HG03066 (cell line): Measurements from ENCODE around the gene RNASE7.
"Not testable (repeated sequence)": the region's sequence is repeated elsewhere in the genome, so short reads cannot be mapped to it uniquely, and the experiment has no call there.

Source experiments
- ATAC-seq: cut with Tn5 transposase; IDR thresholded peaks from one replicate; pipeline ENCODE4 v1.9.1; 2021; ENCODE audit warnings: low read depth; ENCODE audit not compliant: unreplicated experiment

Gene RNASE7, protein sequence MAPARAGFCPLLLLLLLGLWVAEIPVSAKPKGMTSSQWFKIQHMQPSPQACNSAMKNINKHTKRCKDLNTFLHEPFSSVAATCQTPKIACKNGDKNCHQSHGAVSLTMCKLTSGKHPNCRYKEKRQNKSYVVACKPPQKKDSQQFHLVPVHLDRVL

DNA sequence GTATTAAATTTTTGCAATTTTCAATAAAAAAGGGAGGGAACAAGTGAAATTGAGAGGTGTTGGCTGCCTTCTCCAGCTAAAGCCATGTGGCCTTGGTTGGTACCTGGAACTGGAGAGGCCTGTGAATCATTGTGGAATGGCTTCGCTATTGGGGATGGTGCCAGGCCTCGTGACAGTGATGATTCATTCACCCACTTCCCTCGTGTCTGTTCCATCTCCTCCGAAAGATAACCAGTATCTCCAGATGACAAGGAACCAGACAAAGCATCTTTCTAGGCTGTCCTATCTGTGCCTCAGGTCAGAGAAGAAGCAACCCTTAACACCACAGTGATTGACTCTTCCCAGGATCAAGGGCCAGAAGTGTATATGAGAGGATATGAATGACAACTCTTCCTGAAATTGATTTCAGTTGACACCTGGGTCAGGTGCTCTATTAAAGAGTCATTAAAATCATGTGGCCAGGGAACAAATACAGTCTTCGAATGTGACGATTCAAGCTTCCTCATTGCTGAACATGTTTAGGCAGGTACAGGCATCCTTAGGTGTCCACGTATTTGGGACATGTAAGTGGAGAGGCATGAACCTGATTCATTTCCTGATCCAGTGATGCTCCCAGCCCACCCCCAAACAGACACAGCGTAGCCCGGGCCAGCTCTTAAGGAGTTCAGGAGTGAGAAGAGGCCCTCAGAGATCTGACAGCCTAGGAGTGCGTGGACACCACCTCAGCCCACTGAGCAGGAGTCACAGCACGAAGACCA lies at the start of gene RNASE7:
RNASE7 (plus strand) TSS at position 687 of the 758 bp plus-strand sequence. CDS start 631 bp downstream, outside the sequence.
- ATAC-seq, result no peak

DNA sequence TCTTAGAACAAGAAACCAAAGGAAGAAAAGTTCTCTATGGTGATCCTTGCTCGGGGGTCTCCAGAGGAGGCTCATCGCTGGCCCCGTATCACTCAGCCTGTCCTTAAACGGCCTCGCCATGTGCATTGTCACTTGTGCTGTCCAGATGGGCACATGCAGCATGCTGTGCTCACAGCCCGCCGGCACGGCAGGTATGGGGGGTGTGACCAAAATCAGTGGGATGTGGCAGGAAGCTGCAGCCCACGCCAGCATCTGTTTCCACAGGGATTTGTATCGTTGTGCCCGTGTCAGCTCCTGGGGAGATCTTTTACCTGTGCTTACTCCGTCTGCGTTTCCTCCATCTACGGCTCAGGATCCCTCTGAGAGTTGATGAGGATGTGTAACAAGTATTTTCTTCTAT lies 45.6 kb upstream of the RNASE7 start:
- ATAC-seq, result no peak

DNA sequence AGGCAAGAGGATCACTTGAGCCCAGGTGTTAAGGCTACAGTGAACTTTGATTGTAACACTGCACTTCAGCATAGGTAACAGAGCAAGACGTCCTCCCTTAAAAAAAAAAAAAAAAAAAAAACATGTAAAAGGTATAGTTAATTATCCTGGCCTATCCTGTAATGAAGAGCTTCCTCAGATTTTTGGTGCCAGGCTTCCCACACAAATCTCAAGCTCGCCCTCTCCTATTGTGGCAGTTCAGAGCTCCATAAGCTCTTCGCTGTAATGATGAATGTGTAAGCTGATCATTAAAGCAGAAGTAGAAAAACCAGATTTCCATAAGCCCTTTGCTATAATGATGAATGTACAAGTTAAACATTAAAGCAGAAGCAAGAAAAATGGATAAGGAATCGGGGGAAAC lies 45.0 kb upstream of the RNASE7 start:
- no peak for ATAC-seq

DNA sequence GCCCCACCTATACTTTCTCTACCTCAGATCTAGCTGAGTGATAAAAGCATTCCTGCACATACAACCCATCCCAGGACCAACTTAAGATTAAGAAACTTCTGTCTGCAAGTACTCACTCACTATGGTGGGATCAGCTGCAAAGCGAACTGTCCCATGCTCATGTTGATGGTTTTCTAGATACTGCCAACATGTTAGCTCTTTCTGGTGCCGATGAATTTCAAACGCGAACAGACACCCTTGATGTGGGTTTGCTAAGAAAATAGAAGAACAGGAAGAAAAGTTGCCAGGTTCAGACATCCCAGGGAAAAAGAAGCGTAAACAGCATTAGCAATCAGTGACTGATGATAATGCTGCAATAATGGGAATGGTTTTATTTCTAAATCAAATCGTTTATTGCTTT lies 44.6 kb upstream of the RNASE7 start:
- no peak for ATAC-seq

DNA sequence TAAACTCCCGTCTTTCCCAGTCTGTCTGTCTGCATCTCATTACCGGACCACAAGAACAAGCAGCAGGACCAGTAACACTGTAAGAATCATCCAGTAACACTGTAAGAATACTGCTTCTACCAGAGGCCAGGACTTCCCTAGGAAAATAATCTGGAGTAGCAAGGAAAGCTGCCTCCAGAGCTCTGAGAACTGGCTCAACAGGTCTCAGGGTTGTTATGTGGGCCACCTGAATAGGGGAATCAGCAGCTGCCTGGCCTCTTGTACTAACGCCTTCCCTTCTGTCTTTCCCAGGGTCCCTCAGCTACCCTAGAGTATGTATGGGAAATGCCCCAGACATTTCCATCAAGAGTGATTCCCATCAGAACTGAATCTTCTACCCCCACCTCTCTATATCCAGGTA lies 44.0 kb upstream of the RNASE7 start:
- no peak for ATAC-seq

DNA sequence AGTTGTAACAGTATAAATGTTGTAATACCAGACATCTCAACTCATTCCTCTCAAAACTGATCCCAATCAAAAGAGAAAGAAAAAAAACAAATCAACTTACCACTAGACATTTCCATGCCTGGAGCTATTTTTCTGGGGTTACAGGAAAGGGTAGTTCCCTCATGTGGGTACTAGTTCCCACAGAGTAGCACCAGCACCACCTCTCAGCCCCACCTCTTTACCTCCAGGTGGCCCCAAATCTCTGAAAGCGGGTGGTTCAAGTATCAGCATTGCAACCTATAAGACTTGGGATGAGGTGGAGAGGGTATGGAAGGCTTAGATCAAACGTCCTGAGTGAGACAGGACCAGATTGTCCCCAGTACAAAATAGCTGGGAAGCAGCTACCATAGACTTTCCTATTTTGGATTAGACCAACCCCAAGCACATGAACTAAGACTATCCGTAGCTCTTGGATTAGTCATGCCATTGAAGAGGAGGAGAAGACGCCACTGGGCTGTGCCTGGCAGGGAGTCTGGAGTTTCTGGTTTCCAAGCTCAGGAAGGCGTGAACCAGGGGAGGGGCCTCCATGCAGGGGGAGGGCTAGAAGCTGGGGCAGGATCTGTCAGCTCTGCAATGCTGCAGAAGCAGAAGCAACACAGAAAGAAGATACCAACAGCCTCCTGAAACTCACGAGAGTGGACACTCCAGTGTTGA lies 43.3 kb upstream of the RNASE7 start, which contains the start of gene SLC39A2:
SLC39A2 (plus strand) TSS at position 620 of the 693 bp plus-strand sequence. CDS start 154 bp downstream, outside the sequence.
- ATAC-seq, result no peak

DNA sequence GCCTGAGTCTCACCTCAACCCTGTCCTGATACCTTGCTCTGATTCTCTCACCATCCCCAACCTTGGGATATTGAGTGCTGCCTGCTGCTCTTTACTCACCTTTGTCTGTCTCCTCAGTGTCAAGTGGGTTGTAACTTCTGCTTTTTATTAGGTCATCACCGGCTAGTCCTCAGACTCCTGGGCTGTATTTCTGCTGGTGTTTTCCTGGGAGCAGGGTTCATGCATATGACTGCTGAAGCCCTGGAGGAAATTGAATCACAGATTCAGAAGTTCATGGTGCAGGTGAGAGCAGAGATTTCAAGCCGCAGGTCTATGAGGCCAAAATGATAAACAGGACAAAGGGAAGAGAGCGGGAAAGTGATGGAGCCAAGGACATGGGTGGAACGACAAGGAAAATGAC lies 42.6 kb upstream of the RNASE7 start:
- no peak for ATAC-seq

DNA sequence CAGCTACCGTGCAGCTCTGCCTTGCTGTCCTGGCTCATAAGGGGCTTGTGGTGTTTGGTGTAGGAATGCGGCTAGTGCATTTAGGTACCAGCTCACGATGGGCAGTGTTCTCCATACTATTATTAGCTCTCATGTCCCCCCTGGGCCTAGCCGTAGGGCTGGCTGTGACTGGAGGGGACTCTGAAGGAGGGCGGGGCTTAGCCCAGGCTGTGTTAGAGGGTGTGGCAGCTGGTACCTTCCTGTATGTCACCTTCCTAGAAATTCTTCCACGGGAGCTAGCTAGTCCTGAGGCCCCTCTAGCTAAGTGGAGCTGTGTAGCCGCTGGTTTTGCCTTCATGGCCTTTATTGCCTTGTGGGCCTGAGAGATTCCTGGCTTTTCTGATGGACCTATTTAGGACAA lies 40.9 kb upstream of the RNASE7 start:
- ATAC-seq, result no peak

DNA sequence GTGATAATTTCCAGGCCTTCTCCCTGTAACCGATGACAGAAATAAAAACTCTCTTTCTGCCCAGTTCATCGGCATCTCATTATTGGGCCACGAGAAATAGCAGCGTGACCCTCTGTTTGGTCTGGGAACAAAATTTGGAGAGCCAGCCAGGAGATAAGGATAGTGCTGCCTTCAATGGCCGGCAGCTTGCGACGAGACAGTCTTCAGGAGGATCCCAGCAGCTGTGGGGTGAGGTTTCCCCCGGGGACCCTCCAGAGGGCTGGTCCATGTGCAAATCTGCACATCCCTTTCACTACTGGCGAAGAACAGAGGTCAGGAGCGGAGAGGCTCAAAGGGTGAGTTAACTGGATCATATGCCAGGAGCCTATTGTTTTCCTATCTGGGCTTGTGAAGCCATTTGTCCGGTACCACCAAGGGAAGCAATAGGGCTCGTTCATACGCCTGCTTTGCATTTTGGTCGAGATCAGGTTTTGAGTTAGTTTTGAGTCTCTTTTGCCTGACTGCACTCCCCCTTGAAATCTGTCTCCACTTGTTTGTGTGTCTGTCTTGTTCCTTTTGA lies 38.3 kb upstream of the RNASE7 start:
- ATAC-seq, result no peak

DNA sequence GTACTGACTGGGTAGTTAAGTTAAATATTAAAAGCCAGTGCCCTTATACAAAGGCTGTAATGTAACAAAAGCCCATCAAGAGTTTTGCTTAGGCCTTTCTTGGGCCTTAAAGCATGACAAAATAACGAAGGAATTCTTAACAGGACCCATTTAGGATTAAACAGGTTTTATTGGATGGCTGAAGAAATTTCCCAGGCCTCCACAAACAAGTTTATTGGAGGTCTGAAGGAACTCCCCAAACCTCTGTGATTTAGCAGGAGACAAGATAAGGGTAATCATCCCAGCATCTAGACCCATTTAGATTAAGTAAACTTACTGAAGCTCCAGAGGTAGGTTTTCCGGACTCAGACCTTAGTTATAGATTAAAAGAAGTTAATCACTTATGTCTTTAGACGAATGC lies 32.4 kb upstream of the RNASE7 start:
- ATAC-seq, result not testable (repeated sequence)

DNA sequence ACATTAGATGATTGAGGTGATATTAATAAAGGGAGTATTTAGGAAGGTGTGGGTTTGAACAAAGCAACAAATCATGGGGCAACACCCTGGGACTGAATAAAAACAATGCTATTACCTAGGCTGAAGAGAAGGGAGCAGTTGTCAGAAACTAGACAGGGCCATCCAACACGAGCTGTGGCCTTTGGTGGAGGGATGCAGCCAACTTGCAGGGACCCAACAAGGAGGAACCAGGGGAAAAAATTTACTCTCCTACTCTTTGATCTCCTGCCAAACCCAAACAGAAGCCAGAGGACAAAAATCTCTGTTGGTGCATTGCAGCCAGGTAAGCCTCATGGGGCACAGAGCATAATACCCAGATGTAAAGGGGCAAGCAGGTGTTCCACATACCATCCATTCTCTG lies 31.0 kb upstream of the RNASE7 start:
- ATAC-seq, result no peak

DNA sequence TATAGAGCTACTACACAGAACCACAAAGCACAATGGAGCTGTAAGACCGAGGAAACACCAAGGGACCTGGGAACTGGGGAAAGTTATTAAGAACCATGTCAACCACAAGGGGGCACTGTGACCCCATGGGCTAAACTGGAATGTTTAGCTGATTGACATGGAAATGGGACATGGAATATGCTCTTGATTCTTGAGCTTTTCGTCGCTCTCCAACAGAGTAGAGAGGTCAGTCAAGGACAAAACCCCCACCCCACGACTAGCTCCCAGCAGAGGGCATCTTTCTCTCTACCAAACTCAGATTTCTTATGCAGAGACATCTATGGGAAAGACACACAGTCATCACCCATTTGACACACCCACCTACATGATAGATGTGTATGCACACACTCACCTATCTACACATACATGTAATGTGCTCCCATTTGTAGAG lies 27.4 kb upstream of the RNASE7 start:
- ATAC-seq, result no peak

DNA sequence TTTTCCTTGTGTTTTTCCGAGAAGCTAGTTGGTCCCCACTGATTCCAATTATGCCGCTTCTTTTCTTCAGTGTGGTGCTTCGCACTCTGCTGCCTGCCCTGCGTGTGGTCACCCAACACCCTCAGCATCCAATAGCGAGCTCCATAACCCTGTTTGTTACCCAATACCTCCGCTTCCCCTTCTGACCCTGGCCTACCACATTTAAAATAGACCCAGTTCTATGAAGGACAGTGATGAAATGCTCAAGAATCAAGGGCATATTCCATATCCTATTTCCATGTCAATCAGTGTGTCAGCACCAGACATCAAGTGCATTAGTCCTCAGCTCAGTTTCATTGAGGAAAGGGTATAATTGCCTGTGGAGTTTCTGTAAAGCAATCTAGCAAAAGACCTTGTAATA lies 26.9 kb upstream of the RNASE7 start:
- no peak for ATAC-seq

DNA sequence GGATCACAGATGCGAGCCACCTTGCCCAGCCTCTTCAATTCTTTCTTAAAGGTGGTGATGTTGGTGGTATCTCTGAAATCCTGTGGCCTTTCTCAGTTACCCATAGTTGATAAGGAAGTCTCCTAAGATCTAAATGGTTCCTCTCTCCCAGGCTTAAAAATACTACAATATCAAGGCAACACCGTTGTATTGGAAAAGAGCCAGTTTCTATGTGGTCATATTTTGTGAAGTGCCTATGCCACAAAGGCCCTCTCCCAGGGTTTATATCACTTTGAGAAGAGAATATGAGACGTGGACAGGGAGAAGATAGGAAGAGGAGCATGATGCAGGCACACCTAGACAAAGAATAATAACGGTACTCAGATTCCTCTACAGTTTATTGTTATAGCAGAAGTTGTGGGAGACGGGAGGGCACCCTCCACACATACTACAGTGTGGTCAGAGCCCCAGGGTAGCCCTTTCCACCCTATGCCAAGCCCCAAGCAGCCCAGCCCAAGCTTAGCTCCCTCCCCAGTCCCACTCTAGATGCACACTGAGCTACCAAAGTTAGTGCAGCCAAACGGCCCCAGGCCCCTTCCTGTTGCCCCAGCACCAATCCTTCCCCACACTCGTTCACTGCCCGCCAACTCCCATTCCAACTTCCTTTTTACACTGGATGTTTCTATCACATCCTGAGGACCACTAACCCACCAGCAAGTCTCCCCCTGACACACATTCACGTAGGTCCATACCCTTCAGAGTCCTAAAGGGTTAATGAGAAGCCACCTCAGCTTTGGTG lies 25.6 kb upstream of the RNASE7 start:
- no peak for ATAC-seq

DNA sequence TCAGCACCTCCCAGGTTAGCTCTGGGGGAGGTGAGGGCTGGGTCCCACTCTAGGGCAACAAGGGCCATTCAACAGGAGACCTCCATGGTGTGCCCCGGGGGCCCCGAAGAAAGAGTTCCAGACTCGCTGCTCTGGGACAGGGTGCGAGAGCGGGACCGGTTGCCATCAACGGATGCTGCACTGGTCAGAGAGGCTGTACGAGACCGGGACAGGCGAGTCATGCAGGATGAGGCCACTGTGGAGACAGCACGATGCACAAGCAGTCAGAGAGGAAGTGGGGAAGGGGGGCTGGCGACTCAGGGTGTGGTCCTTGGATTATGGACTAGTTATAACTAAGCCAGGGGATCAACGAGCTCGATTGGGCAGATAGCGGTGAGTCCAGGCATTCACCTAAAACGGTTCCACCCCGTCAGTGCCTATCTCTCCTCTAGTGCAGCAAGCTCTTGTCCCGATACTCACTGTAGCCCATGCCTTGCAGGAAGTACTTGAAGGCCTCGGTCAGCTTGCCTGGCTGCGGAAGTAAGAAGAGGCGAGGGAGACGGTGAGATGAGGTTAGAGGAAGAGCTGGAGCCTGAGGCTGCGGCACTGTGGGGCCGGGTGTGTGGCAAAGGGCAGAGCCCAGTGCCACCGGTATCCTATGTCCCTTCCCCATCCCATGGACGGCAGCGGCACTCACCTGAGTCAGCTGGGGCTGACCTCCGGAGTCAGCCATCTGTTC lies 24.5 kb upstream of the RNASE7 start:
- ATAC-seq, result no peak

DNA sequence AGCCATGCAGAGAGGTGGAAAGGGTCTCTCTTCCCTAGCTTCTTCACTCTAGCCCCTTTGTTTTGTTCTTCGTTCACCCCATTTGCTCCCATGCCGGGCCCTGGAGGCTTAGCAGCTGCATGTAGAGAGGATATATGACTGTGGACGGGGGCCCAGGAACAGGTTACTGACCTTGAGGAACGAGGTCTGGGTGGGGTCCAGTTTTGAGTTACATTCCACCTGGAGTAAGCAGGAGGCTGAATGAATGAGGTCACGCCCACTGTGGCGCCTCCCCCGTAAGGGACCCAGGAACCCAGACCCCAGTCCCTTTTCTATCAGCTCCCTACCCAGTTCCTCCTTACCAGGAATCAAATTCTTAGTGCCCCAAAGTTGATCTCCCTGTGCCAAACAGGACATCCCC lies 23.9 kb upstream of the RNASE7 start:
- no peak for ATAC-seq

DNA sequence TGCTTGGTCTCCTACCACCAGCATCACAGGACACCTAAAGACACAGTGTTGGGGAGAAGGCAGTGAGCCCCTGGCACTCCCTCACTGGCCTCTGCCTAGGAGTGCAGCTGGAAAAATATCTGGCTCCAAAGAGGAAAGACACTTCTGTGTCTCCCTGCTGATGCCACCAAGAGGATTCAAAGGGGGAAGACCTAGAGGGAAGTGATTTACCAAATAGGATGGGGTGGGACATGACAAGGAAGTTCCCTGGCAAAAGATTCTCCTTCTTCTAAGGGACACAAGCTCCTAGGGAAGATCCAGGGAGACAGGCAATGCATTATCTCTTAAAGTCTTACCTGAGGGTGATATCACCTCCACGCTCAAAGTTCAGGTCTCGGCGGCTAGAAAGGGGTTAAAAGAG lies 23.4 kb upstream of the RNASE7 start:
- no peak for ATAC-seq

DNA sequence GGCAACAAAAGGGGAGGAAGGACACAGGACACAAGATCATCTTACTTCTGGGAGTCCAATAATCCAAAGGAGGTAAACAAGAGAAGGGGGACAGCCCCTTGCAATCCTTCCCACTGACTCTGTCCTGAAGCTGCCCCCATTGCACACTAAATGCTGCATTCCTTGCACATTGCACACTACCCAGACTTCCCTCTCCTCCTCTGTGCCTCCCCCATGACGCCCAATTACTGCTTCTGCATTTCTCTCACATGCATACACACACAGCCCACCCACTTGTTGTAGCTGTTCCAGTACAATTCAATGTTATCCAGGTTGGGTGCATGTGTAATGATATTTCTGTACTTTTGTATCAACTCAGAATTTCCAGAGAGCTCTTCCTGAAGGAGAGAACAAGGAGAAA lies 22.8 kb upstream of the RNASE7 start:
- ATAC-seq, result no peak

DNA sequence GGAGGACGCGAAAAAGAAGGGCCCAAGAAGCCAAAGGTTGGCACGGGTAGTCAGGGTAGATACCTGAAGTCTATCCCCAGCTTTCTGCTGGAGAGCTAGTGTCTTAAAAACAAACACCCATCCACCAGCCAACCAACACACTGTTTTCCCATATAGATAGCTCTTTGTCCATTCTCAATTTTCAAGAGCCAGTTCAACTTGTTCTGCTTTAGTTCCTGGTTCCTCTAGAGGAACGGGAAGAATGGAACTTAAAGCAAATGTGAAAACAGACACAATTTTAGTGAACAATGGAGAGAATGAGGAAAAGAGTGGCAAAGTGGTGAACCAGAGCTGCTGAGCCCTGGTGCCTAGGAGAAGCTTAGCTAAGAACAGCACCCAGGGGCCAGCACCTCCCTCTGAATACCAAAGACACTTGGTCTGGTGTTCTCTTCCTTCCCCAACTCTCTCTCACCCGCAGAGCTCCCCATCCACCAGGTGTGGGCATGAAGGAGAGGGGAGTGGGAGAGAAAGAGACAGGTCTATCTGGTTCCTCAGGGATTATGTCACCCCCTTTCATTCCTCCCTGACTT lies 21.1 kb upstream of the RNASE7 start:
- no peak for ATAC-seq

DNA sequence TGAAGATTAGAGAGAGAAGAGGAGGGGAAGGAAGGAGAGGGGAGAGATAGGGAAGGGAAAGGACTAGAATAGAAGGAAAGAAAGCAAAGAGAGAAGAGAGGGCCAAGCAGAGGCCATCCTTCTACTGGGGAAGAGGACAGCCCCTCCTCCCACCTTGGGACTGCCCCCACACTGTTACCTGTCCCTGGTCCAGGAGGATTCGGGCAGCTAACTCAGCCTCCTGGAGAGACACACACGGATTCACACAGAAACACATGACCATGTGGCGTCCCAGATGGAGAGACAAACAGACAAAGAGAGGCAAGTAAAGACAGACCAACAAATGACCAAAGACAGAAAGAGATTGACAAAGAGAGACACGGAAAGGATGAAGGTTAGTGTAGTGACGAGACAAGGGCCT lies 19.5 kb upstream of the RNASE7 start:
- no peak for ATAC-seq
